IPS DF 4.7 (cell line): ENCODE measurements around the gene CAMK4.

Source experiments
- DNase-seq: peaks from one replicate; pipeline ENCODE4 v3.0.0-alpha.2; 2013; ENCODE audit warnings: low spot score; ENCODE audit errors: extremely low read depth

Gene CAMK4

DNA sequence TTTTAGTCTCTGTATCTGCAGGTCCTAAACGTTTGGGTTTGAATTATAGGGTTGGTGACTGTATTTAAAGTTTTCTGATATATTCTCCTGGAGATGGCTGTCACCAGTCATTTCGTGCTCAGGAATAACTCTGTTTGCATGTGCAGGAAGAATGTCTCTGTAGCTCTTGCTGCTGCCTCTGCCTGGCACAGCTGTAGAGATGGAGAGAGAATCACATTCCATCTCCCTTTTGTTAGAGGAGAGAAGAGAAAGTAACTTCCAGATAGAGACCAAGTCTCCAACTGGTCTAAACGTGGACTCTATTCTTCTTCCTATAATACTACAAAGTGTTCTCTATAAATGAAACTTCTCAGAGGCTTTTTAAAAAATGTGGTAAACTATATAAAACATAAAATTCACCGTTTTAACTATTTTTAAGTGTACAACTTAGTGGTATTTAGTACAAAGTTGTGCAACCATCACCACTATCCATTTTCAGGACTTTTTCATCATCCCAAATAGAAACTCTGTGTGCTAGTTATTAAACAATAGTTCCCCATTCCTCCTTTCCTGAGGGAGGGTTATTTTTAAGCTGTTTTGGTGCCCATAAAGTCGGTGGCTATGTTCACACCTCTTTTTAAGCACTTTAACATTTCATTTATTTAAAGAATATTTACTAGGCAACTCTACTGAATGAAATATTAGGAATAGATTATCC lies 308.9 kb downstream of the CAMK4 start:
- DNase-seq = no peak

DNA sequence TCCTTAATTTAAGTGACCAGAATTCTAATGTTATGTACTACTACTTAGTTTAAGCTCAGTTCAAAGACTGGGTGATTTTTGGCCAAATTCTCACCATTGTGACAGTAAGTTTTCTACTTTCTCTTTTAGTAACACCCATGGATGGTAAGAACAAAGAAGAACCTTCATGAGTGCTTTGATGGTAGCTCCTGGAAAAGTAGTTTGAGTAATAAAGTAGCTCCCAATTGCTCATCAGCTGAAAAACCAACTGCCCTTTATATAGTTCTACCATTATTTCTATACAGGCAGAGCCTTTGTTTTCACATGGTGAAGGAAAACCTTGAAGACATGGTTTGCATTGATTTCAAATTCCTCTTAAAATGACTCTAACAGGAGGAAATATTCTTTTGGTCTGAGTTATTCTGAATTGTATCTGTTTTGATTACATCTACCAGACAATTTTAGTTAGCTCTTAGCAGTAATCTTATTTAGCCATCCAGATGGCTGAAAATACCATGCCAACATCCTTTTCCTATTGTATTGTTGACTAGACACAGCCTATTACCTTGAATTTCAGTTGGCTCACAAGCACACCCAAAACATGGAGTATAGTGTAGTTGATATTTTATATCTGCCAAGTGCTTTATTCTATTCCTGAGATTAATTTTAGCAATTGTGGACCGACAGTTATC lies 311.8 kb downstream of the CAMK4 start:
- no peak for DNase-seq

DNA sequence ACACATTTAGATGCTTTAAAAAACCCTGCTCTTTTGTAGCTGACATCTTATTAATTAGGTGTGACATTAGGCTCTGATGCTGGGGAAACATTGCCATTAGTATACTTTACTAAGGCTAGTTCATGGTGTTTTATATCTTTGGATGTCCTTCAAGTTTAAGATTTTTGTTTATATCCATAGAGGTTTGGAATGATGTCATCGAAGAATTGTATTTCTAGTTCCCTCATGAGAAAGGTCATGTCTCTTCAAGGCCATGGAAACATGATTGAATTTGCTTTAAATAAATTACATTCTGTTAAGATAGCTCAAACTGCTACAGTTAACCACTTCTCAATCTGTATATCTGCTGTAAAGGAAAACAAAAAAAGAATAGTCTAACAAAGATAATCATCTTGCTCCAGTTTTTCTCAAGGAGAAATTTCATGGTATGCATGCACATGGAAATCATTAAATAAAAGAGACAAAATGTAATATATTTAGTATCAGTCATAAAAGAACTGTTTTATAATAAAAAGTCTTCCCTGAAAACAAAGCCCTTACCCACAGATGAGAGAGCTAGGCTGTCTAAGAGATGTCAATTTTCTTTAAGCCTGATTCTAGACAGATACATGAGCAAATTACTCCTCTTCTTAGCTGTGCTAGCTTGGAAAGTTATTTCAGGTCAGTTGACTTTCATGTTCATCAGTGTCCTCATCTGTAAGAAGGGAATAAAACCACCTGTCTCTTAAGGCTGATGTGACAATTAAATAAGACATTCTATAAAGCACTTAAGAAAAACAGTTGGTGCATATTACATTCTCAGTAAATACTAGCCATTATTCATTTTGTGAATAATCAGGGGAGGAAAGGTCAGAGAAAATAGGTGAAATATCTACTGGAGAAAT lies 313.2 kb downstream of the CAMK4 start:
- no peak for DNase-seq
